Islet of Langerhans (tissue), 1 donor: ENCODE data around the gene ETV4.
"Not testable (repeated sequence)": the region's sequence is repeated elsewhere in the genome, so short reads cannot be mapped to it uniquely, and the experiment has no call there.

Experiments used
- FAIRE-seq: peaks from one replicate; lab custom pipeline; 2011; peaks lifted over from hg19 to GRCh38; lab: Jason Lieb, UNC

The ETV4 gene

GRCh38 chr17:43543300-43543699, 2.8 kb downstream of the ETV4 start:
- no peak for FAIRE-seq

- FAIRE-seq: no peak
These were observed 3.3 kb downstream of the ETV4 start for GRCh38 chr17:43542859-43543258.

GRCh38 chr17:43540821-43541674, 5.1 kb downstream of the ETV4 start:
- FAIRE-seq: no peak

- no peak for FAIRE-seq
These were observed 9.7 kb downstream of the ETV4 start for GRCh38 chr17:43536236-43536992.

- FAIRE-seq: no peak
These were observed 11.2 kb downstream of the ETV4 start for GRCh38 chr17:43534909-43535308.

GRCh38 chr17:43533699-43534098, 12.4 kb downstream of the ETV4 start:
- no peak for FAIRE-seq

GRCh38 chr17:43532581-43532980, 13.6 kb downstream of the ETV4 start:
- no peak for FAIRE-seq

GRCh38 chr17:43531955-43532354, 14.2 kb downstream of the ETV4 start:
- no peak for FAIRE-seq

GRCh38 chr17:43531082-43531378, 15.1 kb downstream of the ETV4 start:
- FAIRE-seq: no peak

- no peak for FAIRE-seq
These were observed 15.7 kb downstream of the ETV4 start for GRCh38 chr17:43530288-43531081.

GRCh38 chr17:43529947-43530287, 16.2 kb downstream of the ETV4 start:
- FAIRE-seq: no peak

- no peak for FAIRE-seq
These were observed 16.9 kb downstream of the ETV4 start for GRCh38 chr17:43528988-43529814.

GRCh38 chr17:43528319-43528987, 17.7 kb downstream of the ETV4 start:
- FAIRE-seq: no peak

- no peak for FAIRE-seq
These were observed 19.1 kb downstream of the ETV4 start for GRCh38 chr17:43526886-43527648.

GRCh38 chr17:43524945-43525575, 21.1 kb downstream of the ETV4 start:
- FAIRE-seq: no peak

- no peak for FAIRE-seq
These were observed 24.8 kb downstream of the ETV4 start for GRCh38 chr17:43521389-43521788.

GRCh38 chr17:43517615-43518386, 28.3 kb downstream of the ETV4 start:
- FAIRE-seq: no peak

GRCh38 chr17:43517161-43517560, 29.0 kb downstream of the ETV4 start:
- FAIRE-seq: no peak

- no peak for FAIRE-seq
These were observed 30.5 kb downstream of the ETV4 start for GRCh38 chr17:43515656-43516055.

- FAIRE-seq: not testable (repeated sequence)
These were observed 34.9 kb downstream of the ETV4 start for GRCh38 chr17:43511199-43511598.
